ENCODE data around the gene BRF1.

The BRF1 gene

DNA sequence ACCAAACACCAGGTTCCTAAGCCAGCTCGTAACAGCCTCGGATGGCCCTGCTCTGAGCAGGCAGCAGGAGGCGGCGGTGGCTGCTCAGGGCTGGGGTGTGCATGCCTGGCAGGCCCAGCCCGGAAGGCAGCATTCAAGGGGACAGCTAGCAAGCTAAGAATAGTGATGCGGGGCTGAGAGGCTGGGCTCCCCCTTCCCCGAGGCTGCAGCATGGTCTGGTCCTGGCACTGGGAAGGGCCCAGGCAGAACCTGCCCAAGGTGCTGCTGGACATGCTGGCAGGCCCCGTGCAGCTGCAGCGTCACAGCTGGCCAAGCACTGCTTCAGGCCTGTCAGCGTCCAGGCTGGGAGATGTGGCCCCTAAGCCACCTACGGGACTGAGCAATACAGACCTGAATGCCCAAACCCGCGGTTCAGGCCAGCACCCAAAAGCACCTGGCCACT, 93.3 kb downstream of the BRF1 start:
- DNase-seq, result no peak

DNA sequence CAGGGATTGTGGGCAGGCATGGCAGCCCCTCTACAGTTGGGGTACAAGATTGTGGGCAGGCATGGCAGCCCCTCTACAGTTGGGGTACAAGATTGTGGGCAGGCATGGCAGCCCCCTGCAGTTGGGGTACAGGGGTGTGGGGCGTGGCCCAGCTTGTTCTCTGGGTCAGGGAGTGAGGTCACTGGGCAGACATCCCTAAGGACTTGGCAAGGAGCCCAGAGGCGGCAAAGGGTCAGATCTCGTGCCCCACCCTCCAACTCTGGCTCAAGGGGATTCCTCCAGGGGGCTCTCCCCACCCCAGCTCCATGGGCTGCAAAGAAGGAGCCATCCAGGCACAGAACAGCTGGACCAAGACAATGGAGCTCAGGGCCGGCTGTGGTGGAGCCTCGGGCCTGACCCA, 93.9 kb downstream of the BRF1 start:
- DNase-seq, result no peak

DNA sequence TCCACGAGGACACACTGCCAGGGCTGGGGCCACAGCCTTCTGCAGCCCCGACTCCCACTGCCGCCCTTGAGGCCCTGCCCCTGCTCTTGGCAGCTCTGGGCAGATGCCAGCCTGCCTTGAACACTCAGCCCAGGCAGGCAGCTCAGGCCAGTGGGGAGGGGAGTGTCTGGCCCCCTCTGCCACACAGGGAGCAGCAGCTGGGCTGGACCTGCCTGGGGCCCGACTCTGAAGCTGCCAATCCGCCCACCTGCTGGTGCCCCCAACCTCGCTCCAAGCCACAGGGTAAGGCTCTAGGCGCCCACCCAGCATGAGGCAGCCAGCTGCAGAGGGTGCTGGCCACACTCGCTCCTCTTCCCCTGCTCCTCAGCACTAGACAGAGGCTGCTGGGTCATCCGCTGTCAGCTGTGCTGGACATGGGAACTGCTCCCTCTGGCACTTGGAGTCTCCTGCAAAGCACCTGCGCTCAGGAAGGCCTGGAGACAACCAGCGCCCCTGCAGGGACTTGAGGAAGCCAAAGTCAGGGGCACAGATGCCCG, 95.1 kb downstream of the BRF1 start:
- DNase-seq, result no peak

DNA sequence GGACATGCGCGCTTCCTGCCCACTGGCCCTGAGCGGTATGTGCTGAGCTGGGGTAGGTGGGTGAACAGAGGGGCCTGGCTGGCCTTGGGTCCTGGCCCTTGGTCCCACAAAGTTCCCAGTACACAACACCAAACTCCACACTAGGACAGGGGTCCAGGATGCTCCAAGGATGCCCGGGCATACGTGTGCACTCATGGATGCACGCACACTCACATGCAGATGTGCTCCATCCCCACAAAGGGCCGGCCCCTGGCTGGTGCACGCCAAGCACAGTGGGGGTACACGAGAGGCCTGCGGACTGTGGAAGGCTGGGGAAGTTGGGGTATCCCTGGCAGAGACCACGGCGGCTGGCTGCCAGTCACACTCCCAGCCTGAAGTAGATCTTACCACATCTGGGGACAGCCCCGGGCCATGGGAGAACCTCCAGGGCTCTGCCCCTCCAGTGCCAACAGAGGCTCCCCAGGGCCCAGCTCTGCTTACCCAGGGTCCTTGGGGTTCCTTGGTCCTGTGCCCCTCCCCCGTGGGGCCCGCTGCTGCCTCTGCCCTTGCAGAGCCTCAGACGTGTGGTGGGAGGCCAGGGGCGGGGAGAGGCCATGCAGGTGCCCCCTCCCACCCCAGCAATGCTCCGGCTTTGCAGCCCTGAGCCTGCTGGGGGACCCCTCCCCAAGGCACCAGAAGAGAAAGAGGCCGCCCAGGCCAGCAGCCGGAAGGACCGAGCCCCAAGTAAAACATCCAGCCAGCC, 95.7 kb downstream of the BRF1 start:
- DNase-seq, result no peak

DNA sequence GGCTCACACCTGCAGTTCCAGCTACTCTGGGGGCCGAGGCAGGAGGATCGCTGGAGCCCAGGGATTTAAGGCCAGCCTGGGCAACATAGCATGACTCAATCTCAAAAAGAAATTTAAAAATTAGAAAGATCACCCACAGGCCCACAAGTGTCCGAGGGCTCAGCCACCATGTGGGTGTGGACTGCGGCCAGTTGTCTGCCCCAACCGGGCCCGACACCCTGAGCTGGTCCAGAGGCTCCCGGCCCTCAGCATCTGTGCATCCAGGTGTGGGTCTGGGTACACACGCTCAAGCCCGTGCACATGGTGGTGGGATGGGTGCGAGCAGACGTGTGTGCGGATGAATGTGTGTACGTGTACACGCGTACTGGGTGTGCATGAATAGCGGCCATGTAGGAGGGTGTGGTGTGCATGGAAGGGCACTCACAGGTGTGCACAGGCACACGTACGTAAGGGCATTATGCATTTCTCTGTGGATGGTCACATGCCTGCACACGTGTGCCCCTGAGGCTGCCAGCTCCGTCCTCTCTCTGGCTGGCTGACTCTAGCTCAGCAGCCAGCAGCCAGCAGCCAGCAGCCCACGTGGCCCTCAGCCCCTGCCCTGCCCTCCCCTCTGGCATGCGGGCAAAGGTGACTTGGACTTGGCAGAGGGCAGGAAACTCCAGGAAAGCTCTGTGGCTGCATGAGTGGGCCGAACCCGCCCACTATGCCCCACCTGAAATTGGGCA, 96.4 kb downstream of the BRF1 start:
- DNase-seq, result no peak

DNA sequence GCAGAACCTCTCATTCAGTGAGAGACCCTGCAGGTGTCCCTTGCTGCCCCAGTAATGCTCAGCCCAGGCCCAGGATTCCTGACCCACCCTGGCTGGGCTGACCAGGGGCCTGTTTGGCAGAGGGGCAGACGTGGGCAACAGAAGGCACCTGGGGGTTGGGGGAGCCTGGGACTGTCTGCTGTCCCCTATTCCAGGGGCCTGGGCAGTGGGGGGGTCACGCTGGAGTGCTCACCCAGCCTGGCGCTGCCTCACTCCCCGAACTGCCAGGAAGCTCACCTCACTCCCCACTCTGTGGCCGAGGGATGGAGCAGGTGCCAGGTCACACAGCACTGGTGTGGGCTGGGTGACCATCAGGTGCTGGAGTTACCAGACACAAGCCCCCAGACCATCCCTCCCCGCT, 97.1 kb downstream of the BRF1 start:
- DNase-seq, result no peak

DNA sequence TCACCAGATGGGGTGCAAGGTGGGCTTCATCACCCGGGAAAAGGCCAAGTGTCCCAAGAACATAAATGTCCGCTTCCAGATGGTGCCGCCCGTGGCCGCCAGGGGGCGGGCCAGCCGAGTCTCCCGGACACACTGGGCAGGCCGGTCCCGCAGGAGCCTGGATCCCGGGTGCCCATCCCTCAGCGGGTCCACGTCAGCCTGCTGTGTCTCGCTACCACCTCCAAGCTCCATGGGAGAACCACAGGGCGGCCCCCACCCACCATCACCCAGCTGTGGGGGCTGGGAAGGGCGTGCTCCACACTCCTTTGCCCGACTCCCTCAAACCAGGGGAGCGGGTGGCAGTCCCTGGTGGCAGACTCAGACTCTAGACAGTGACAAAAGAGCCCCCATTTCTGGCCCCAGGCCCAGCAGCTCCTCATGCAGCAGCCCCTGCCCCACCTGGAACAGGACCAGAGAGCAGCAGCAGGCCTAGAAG, 97.7 kb downstream of the BRF1 start:
- peak; percentile 61 for DNase-seq

DNA sequence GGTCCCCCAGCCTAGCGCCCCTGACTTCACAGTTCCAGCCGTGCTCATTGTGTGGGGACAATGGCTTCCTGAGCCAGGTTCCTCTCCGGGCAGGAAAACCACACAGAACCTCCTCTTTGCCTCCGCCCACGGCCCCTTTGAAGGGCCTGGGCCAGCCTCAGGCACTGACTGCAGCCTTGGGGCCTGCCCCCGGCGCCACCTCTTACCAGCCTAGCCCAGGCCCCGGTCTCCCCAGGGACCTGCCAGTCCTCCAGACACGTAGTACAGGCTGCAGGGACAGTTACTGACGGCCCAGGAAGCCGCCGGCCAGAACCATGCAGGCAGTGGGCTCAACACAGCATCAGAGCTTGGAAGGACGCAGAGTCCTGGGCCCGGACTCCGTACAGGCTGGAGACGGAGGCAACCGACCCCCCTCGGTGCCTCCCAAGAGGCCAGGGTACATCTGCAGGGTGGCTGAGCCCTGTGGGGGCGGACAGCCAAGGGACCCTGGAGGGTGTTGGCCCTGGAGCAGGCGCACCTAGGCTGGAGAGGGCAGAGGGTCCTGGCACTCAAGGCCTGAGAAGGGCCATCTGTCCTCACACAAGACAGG, 98.8 kb downstream of the BRF1 start:
- DNase-seq, result no peak

DNA sequence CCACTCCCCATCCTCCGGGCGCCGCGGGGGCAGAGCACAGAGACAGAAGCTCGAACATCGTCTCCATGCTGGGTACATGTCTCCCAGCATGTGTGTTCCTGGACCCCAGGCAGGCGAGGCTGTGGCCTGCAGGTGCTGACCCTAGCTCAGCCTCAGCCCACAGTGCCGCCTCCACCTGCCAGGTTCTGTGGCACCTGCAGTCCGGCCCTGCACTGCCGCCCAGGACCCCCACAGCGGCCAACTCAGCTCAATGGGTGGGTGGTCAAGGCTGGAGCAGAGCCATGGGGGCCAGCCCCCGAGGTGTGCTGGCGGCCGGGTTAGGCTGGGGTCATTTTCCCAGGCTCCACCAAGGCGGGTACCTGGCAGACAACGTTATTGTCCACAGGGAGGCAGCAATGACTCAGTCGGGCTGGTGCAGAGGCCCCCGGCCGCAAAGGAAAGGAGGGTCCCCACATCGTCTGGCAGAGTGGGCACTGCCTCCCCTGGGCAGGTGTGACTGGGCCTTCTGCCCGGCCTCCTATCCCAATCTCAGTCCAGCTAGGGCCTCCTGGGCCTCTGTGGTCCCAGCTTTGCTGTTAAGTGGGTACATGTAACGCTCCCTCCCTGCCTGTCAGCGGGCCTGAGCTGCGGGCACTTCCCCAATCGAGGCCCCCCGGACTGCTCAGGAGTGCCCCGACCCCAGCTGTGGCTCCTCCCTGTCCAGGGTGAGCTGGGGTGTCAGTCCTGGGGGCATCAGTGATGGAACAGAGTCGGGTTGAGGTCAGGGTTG, 99.5 kb downstream of the BRF1 start:
- no peak for DNase-seq

DNA sequence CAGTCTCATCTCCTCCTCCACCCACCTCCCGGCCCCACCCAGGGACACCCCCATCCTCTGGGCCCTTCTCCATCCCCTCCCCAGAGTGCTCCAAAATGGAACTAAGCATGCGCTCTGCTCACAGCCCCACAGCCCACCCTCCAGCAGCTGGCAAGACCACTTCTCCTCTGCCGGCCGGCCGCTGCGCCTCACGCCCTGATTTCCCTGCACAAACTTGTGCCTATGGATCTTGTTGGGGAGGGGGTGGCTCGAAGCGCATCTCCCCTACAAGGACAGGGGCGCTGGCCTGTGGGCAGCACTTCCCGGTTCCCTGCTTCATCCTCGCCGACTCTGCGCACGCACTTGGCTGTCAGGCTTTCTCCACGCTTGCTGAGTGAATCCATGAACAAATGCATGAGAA, 100.2 kb downstream of the BRF1 start:
- no peak for DNase-seq

DNA sequence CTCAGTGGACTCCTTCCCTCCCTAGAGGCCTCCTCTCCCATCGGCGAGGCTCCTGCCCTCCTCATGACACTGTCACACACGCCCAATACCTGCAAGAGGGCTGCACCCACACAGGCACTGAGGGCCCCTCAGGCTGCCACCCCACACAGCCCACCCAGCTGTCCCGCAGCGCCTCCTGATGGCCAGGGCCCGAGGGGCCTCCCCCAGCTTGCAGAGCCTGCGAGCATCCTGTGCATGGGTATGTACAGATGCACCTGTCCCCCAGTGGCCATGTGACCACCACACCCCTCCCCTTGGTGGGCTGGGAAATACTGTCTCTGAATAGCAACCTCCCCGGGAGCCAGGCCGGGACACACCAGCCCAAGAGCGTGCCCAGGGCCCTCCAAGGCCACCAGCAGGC, 100.7 kb downstream of the BRF1 start:
- no peak for DNase-seq

DNA sequence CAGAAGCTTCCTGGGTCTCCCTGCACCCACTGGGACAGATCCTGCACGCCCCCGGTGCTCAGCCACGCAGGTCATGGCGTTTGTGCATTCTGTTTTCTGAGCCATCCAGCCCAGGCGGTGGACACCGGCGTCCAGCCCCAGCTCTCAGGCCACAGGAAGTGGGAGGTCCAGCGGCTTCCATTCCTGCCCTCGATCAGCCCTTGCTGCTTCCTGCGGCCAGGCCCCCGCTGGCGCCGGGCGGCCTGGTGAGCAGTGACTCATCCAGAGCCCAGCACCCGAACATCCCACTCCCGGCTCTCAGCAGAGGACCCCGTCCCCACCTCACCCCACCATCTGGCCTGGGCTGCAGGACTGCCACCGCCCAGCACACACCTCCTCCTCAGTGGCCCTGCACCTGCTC, 101.7 kb downstream of the BRF1 start:
- DNase-seq, result no peak

DNA sequence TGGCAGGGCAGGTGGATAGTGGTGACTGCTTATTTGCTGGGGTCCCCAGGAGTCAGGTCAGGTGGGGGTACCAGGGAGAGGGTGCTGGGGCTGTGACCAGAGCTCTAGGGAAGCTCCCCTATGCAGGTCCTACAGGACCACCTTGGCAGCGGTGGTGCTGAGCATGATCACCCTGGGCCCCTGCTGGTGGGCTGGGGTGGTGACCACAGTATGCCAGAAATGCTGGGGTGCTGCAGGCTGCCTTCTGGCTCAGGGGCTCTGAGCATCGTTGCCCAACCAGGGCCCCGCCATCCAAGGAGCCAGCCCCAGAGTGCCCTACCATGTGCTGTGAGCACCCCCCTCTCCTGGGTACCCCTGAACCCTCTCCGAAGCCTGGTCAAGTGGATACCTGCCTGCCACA, 102.2 kb downstream of the BRF1 start:
- no peak for DNase-seq

DNA sequence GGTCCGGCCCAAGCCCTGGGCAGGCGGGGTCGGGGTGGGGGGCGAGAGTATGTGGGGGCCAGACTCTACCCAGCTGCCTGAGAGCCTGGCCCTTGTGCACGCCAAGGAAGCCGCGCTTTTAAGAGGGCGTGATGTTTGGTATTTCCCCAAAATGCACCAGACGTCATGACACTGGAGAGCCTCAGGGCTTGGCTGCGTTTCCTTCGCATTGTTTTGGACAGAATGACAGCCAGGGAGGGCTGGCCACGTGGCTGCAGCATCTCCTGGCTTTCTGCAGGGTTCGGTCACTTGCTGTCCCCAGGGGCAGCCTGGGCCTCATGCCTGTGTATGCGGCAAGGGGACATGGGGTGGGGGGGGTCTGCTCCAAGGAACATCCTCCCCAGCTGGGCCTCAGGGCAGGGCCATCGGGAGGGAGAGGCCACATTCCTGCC, 103.6 kb downstream of the BRF1 start:
- no peak for DNase-seq

DNA sequence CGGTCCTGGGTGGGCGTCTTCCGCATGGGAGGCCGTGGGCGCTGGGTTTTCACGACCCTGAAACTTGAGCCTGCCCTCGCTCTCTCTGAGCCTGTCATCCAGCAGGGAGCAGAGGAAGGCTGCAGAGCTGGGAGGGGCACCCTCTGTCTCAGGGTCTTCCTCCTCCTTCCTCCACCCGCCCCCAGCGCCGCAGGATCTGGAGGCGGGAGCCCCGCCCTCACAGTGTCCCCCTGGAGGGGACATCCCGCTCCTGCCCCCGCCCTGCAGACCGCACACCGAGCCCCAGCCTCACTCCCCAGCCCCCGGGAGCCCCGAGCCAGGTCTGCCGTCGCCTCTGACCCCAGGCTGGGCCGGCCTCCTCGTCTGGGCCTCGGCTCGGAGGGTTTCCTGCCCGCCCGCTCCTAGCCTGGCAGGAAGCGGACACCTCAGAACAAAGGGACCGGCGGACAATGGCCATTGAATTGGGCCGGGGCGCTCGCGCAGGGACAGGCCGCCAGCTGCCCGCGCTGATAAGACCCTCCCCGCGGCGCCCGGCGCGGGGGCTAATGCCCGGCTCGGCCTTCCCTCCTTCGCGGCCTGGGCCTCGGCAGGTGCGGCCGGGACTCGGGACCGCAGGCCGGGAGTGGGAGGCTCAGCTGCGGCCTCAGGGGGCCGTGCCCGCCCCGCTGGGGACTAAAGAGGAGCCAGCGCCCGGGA, 104.4 kb downstream of the BRF1 start:
- DNase-seq, result no peak

DNA sequence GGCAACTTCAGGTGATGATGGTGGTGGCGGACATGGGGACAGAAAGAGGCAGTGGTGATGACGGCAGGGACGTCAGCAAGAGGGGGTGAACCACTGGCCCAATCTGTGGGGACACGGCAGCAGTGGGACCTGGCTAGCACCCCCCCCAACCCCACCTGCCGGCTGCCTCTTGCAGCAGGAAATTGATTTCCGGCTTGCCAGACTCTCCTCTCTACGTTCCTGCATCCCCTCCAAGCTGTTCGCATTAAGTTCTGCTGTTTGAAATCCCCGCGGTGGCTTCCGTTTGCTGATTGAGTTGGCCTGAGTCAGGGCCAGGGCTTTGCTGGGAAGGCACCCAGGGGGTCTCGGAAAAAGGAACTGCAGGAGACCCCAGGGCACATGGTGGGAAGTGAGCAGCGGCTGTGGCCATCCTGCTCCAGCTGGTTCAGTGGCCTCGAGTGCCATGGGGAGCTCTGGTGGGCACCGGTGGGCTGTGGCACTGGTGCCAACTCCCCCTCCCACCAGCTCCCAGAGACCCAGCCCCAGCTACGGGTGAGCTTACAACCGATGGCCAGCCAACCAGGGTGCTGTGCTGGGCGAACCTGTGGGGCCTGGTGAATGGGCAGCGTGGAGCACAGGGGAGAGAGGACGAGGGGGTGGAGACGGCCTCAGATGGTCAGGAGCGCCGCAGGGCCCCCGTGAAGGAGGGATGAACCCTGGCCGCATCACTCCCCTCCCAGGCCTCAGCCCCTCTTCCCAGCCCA, 105.1 kb downstream of the BRF1 start:
- DNase-seq, result no peak

DNA sequence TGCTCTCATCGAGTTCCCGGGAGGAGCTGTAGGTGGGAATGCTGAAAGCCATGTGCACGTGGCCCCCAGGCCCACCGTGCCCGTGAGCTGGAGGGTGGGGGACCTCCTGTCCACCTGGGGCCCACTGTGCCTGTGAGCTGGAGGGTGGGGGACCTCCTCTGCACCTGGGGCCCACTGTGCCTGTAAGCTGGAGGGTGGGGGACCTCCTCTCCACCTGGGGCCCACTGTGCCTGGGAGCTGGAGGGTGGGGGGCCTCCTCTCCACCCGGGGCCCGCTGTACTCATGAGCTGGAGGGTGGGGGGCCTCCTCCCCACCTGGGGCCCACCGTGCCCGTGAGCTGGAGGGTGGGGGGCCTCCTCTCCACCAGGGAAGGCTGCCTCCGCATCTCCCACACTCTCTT, 105.8 kb downstream of the BRF1 start:
- DNase-seq, result no peak

DNA sequence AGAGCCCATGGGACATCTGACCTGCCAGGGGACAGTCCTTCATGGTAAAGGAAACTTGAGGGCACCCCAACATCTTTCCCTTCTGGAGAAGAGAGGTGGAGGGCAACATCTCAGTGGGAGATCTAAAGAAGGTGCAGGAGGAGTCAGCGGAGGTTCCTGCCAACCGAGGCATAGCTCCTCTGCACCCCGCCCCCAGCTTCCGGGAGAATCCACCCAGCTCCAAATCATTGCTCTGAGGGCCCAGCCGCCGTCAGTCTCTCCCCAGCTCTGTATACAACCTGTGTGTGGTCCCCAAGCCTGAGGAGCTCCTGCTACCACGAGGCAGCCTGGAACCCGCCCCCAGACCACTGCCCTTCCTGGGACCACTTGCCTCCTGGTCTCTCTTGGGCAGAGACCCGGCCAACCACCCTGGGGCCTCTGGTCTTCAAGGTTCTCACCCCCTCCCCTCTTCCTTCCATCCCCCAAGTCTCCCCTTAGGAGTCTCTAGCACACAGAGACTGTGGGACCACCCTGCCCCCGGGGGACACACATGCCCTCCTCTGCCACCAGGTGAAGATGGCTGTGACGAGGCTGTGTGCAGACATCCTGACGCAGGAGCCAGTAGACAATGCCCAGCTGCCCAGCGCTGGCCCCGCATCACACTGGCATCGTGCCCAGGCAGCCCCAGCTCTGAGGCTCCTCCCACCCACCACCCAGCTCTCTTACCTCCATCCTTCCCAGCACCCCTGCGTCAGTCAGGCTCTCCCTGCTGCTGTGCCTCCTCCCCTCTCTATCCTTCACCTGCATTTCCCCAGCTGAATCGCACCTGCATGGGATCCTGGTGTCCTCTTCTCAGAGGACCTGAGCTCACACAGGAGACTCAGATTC, 106.7 kb downstream of the BRF1 start:
- peak; percentile 34 for DNase-seq

DNA sequence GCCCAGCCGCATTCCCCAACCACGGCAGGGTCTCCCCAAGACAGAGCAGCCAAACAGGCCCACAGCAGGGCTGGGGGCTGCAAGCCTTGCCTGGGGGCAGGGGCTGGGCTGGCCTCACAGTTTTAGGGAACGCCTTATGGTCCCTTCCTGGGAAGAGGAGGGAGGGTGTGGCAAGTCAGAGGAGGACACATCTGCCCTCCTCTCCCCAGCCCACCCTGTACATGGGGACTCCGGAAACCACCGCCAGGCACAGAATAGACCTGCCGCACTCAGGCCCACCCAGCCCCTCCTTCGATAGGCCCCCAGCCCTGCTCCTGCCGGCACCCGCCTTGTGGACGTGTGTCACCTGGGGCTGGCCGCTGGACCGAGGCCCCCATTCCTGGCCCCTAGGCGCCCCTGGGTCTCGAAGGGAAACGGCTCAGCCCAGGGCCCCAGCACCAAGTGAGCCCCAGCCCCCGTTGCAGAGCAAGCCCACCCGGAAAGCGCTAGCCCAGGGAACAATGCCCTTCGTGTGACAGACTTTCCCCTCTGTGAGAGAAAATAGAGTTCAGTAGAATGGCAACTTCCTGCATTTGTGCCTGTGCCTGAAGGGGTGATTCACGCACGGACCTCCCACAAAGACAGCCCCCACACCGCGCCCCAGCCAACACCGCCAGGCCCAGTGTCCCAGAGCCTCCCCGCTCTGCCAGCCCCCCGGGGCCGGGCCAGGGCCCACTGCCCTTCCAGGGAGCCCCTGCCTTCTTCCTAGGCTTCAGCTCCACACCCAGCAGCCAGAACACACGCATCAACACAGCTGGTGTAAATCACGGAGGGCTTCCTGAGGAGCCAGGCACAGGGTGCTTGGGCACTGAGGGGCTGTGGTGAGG, 107.7 kb downstream of the BRF1 start:
- DNase-seq, result no peak
